Omental fat pad (tissue), 4 donors: Measurements from ENCODE around the gene THBS1. TPM values are rescaled to one million over a fixed set of nuclear protein-coding genes. Genes with fewer than 3 reads are reported as not detected.

Experiments
- ATAC-seq: fragments of 150-250 bp; one replicate; pipeline ENCODE4 v1.9.1; 2016; ENCODE audit warnings: mild to moderate bottlenecking, moderate library complexity; ENCODE audit not compliant: low FRiP score
- DNase-seq: peaks from one replicate; pipeline ENCODE4 v3.0.0-alpha.2; 2019; ENCODE audit warnings: low spot score
- CTCF ChIP-seq, 3 donors: fragments of 450-650 bp; IDR thresholded peaks; one replicate each; pipeline ENCODE4 v1.5.1; 2016 to 2017; ENCODE audit warnings: antibody characterized with exemption in 3 of 3, mild to moderate bottlenecking in 3 of 3, moderate library complexity in 2 of 3
- total RNA-seq, 4 donors: library from RNA; depleted of rRNA; stranded (reverse); fragments of >200 nt; gene quantifications; one replicate each; pipeline ENCODE4 v1.1.0, GENCODE V29; 2016

Gene THBS1
- total RNA-seq, 4 donors from 2014 or later: 690 to 4,169 (median 2,356) TPM

DNA sequence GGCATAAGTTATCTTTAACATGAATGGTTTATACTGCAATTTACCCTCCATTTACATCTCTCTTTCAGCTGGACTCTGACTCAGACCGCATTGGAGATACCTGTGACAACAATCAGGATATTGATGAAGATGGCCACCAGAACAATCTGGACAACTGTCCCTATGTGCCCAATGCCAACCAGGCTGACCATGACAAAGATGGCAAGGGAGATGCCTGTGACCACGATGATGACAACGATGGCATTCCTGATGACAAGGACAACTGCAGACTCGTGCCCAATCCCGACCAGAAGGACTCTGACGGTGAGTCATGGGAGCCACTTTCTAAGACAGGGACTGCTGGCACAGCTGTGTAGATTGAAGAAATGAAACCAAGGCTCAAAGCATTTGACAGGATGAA, 11.6 kb downstream of the THBS1 start:
- DNase-seq: no peak
- no peak for ATAC-seq
- no peak for TF ChIP-seq CTCF (IDR thresholded peaks at IDR 0.05)

DNA sequence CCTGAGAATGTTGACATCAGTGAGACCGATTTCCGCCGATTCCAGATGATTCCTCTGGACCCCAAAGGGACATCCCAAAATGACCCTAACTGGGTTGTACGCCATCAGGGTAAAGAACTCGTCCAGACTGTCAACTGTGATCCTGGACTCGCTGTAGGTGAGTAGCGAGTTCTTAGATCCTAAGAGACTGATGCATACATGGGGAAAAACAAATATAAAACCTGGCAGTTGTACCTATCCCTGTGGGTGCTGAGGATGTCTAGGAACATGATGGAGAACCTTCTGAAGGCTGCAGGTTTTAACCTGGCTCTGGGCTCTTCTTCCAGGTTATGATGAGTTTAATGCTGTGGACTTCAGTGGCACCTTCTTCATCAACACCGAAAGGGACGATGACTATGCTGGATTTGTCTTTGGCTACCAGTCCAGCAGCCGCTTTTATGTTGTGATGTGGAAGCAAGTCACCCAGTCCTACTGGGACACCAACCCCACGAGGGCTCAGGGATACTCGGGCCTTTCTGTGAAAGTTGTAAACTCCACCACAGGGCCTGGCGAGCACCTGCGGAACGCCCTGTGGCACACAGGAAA, 12.3 kb downstream of the THBS1 start:
- DNase-seq (no peak), ATAC-seq (no peak)
- no peak for TF ChIP-seq CTCF (IDR thresholded peaks at IDR 0.05)

DNA sequence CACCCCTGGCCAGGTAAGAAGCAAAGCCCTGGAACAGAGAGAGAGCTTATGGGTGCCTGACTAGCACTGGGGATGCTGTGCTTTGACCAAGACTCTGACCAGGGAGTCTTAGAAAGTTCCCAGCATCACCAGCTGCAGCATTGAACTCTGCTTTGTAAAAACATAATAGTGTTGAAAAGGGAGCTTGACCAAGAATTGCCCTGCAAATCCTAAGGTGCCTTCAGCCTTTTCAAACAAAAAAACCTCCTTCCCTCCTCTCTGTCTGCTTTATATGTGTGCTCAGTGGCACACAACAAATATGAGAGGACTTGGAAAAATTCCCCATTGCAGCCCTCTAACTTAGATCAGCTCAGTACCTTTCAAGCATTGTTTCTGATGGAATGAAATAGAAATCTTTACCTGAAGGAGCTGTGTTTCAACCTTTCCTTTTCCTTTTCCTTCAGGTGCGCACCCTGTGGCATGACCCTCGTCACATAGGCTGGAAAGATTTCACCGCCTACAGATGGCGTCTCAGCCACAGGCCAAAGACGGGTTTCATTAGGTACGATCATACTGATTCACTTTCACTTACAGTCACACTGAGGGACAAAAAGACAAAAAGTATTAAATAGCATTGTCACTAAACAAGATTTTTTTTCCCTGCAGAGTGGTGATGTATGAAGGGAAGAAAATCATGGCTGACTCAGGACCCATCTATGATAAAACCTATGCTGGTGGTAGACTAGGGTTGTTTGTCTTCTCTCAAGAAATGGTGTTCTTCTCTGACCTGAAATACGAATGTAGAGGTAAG, 13.0 kb downstream of the THBS1 start:
- DNase-seq (no peak), ATAC-seq (no peak)
- TF ChIP-seq CTCF (IDR thresholded peaks at IDR 0.05): no peak

DNA sequence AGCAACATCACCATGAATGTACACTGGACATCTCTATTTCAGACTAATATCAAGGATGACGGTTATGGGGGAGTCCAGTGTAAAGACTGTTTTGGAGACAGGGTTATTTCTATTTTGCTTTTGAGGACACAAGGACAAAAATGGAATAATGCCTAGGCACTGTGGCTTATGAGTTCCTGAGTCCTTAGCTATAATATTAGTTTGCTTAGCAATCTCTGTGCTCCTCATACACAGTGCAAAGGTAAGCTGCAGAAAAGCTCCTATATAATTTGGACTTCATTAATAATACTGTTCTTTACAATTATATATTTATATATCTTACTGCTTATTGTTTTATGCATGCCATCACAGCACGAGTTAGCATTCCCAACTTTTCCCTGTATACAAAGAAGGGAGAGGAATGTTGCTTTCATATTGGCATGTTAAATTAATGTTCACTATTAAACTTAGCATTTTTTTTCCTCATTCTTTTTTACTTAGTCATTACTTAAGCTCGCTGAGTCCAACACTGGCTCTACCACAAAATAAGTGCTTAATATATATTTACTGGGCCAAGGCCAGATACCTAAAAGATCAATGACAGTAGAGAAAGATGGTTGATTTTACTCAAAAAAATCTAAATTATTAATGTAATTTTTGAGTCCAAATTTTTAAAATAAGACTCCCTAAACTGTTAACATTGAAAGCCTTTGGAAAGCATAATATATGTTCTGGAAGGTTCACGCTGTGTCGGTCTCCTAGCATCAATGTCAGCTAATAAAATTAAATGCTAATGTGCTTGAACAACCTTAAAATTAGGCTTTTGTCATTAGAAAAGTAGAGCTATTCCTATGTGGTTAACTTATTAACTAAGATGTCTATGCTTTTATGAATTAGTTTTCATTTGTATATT, 13.8 kb downstream of the THBS1 start:
- TF ChIP-seq CTCF (IDR thresholded peaks at IDR 0.05): no peak
- no peak for DNase-seq
- ATAC-seq: no peak

DNA sequence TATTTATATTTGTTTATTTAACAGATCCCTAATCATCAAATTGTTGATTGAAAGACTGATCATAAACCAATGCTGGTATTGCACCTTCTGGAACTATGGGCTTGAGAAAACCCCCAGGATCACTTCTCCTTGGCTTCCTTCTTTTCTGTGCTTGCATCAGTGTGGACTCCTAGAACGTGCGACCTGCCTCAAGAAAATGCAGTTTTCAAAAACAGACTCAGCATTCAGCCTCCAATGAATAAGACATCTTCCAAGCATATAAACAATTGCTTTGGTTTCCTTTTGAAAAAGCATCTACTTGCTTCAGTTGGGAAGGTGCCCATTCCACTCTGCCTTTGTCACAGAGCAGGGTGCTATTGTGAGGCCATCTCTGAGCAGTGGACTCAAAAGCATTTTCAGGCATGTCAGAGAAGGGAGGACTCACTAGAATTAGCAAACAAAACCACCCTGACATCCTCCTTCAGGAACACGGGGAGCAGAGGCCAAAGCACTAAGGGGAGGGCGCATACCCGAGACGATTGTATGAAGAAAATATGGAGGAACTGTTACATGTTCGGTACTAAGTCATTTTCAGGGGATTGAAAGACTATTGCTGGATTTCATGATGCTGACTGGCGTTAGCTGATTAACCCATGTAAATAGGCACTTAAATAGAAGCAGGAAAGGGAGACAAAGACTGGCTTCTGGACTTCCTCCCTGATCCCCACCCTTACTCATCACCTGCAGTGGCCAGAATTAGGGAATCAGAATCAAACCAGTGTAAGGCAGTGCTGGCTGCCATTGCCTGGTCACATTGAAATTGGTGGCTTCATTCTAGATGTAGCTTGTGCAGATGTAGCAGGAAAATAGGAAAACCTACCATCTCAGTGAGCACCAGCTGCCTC, 14.7 kb downstream of the THBS1 start:
- ATAC-seq (no peak), DNase-seq (no peak)

More for the DNA sequence above, 14.7 kb downstream of the THBS1 start:
- TF ChIP-seq CTCF (IDR thresholded peaks at IDR 0.05): no peak
